HCT116 (cell line): ENCODE results near the gene ERLEC1. TPM values are rescaled to one million over a fixed set of nuclear protein-coding genes. Genes with fewer than 3 reads are reported as not detected.
"Not testable (repeated sequence)": the region's sequence is repeated elsewhere in the genome, so short reads cannot be mapped to it uniquely, and the experiment has no call there.

Experiments
- ATAC-seq: fragments of 200-7000 bp; cut with Tn5 transposase; 2 replicates; pipeline ENCODE4 v1.9.1; 2020; ENCODE audit warnings: mild to moderate bottlenecking, moderate library complexity
- BruUV-seq: library from RNA; stranded (reverse); fragments of 400-500 nt; replicated peaks from 2 replicates; lab custom pipeline; 2021; lab: Mats Ljungman, UMichigan
- CTCF ChIA-PET: fragments of 300-600 bp; sonication (Branson Sonifier 250); formaldehyde crosslinking; loops from one replicate; lab custom pipeline; 2021; ENCODE audit warnings: antibody characterized with exemption; lab: Charles Lee
- POLR2A ChIA-PET: fragments of 300-600, 350-600 bp; sonication (Branson Sonifier 250); formaldehyde crosslinking; loops from one replicate; lab custom pipeline; 2021; ENCODE audit warnings: antibody characterized with exemption; lab: Charles Lee
- RAD21 ChIA-PET, 2 experiments: fragments of 300-600 bp; sonication (Branson Sonifier 250); formaldehyde crosslinking; loops; one replicate each; lab custom pipeline; 2023; ENCODE audit warnings: low total read pairs in 2 of 2; ENCODE audit not compliant: uncharacterized antibody in 2 of 2, unreplicated experiment in 2 of 2, low non-redundant PET in 1 of 2; lab: Charles Lee
- DNase-seq: peaks from one replicate; pipeline ENCODE4 v3.0.0-alpha.2; 2010; ENCODE audit warnings: low read depth, low spot score
- H2AFZ ChIP-seq: fragments of 200-600 bp; shearing (Covaris generic), sonication (generic); 2 replicates; pipeline ENCODE4 v1.6.1; 2017; ENCODE audit warnings: low read depth, mixed run types, mixed read lengths, antibody characterized with exemption, low read length; ENCODE audit not compliant: poor library complexity, severe bottlenecking
- H3K27ac ChIP-seq: 2 replicates; pipeline ENCODE4 v1.5.1; 2012; ENCODE audit warnings: low read depth, low read length
- H3K27me3 ChIP-seq: fragments of 200-600 bp; sonication (generic); 2 replicates; pipeline ENCODE4 v1.6.1; 2016; ENCODE audit warnings: mixed run types, low read length, mixed read lengths; ENCODE audit not compliant: insufficient read depth
- H3K36me3 ChIP-seq, 2 experiments: fragments of 200-500 bp in 1 of 2; fragments of 200-600 bp in 1 of 2; sonication (Bioruptor generic) in 1 of 2; sonication (generic) in 1 of 2; 2 replicates each; pipeline versions ENCODE4 v1.5.1 to v1.6.1; 2014 to 2016; ENCODE audit warnings: low read length in 2 of 2, inconsistent platforms in 1 of 2, mixed read lengths in 1 of 2, mixed run types in 1 of 2; ENCODE audit not compliant: insufficient read depth in 2 of 2, control insufficient read depth in 1 of 2
- H3K4me1 ChIP-seq, 2 experiments: fragments of 200-600 bp in 1 of 2; sonication (generic) in 1 of 2; 2 replicates each; pipeline versions ENCODE4 v1.5.1 to v1.6.1; 2012 to 2017; ENCODE audit warnings: low read length in 2 of 2, inconsistent platforms in 1 of 2, mild to moderate bottlenecking in 1 of 2, mixed read lengths in 1 of 2, mixed run types in 1 of 2, moderate library complexity in 1 of 2; ENCODE audit not compliant: insufficient read depth in 2 of 2, control insufficient read depth in 1 of 2
- H3K4me2 ChIP-seq: fragments of 200-600 bp; sonication (generic); 2 replicates; pipeline ENCODE4 v1.6.1; 2017; ENCODE audit warnings: mixed run types, low read length, mixed read lengths
- H3K4me3 ChIP-seq, 2 experiments: fragments of 200-600 bp in 1 of 2; sonication (generic) in 1 of 2; replicated peaks in 1 of 2; 2 replicates each; pipeline ENCODE4 v1.5.1; 2011 to 2016; ENCODE audit warnings: low read length in 2 of 2, control low read depth in 1 of 2, low read depth in 1 of 2, mild to moderate bottlenecking in 1 of 2, mixed read lengths in 1 of 2, mixed run types in 1 of 2
- H3K79me2 ChIP-seq: fragments of 200-600 bp; sonication (generic); 2 replicates; pipeline ENCODE4 v1.6.1; 2017; ENCODE audit warnings: mild to moderate bottlenecking, mixed run types, low read length, moderate library complexity, mixed read lengths; ENCODE audit not compliant: insufficient read depth
- H3K9ac ChIP-seq: fragments of 200-600 bp; sonication (generic); 2 replicates; pipeline ENCODE4 v1.6.1; 2016; ENCODE audit warnings: low read length, mixed read lengths
- H3K9me2 ChIP-seq: fragments of 200-600 bp; sonication (generic), shearing (Covaris generic); 2 replicates; pipeline ENCODE4 v1.6.1; 2017; ENCODE audit warnings: mixed run types, mild to moderate bottlenecking, moderate library complexity; ENCODE audit not compliant: insufficient read depth
- H3K9me3 ChIP-seq, 2 experiments: fragments of 200-500 bp in 1 of 2; fragments of 200-600 bp in 1 of 2; sonication (Bioruptor generic) in 1 of 2; sonication (generic) in 1 of 2; 2 replicates each; pipeline ENCODE4 v1.6.1; 2014 to 2017; ENCODE audit warnings: low read length in 2 of 2, mixed read lengths in 2 of 2, inconsistent platforms in 1 of 2, low read depth in 1 of 2, mild to moderate bottlenecking in 1 of 2, mixed run types in 1 of 2, moderate library complexity in 1 of 2; ENCODE audit not compliant: control insufficient read depth in 1 of 2, insufficient read depth in 1 of 2
- H4K20me1 ChIP-seq: fragments of 200-600 bp; sonication (generic), shearing (Covaris generic); 2 replicates; pipeline ENCODE4 v1.6.1; 2017; ENCODE audit warnings: mixed run types, mild to moderate bottlenecking, moderate library complexity; ENCODE audit not compliant: insufficient read depth
- CBX3 ChIP-seq: IDR thresholded peaks from 2 replicates; pipeline ENCODE4 v1.6.1; 2012; ENCODE audit warnings: low read depth
- EZH2phosphoT487 ChIP-seq: fragments of 200-600 bp; IDR thresholded peaks from 2 replicates; pipeline ENCODE4 v1.6.1; 2018; ENCODE audit warnings: antibody characterized with exemption, borderline replicate concordance
- FOSL1 ChIP-seq: IDR thresholded peaks from 2 replicates; pipeline ENCODE4 v1.6.1; 2012; ENCODE audit warnings: low read depth
- RAD21 ChIP-seq: IDR thresholded peaks from 2 replicates; pipeline ENCODE4 v1.6.1; 2012; ENCODE audit warnings: low read depth, mild to moderate bottlenecking
- SRF ChIP-seq: IDR thresholded peaks from 2 replicates; pipeline ENCODE4 v1.6.1; 2012; ENCODE audit warnings: low read depth
- YY1 ChIP-seq: IDR thresholded peaks from 2 replicates; pipeline ENCODE4 v1.6.1; 2011; ENCODE audit warnings: low read length, low read depth, moderate library complexity, mild to moderate bottlenecking; ENCODE audit not compliant: insufficient replicate concordance; ENCODE audit errors: extremely low read depth
- ZBTB33 ChIP-seq: IDR thresholded peaks from 2 replicates; pipeline ENCODE4 v1.6.1; 2011; ENCODE audit warnings: mild to moderate bottlenecking, low read length, moderate library complexity; ENCODE audit not compliant: insufficient replicate concordance; ENCODE audit errors: extremely low read depth
- ZFX ChIP-seq: fragments of 450-650 bp; IDR thresholded peaks from 2 replicates; pipeline ENCODE4 v1.6.1; 2017
- ZNF274 ChIP-seq: fragments of 200-500 bp; sonication (Bioruptor generic); IDR thresholded peaks from 2 replicates; pipeline ENCODE4 v1.6.1; 2014; ENCODE audit warnings: mild to moderate bottlenecking, low read depth, low read length, inconsistent platforms
- intact Hi-C: fragments of 100-400 bp; cut with micrococcal nuclease; formaldehyde crosslinking; loops from 2 replicates; pipeline ENCODE4 v1.10.0; 2022
- total RNA-seq: library from RNA; stranded (reverse); gene quantifications from one replicate; pipeline ENCODE4 v1.2.1, GENCODE V29; 2021; ENCODE audit not compliant: unreplicated experiment
- TF ChIP-seq, protein P1 (sequence below), 3 experiments: fragments of 200-600 bp in 1 of 3; sonication (generic) in 1 of 3; IDR thresholded peaks in 2 of 3; conservative IDR thresholded peaks in 1 of 3; 2 replicates each; pipeline ENCODE4 v1.5.1; 2012 to 2017; ENCODE audit warnings: low read depth in 2 of 3, low read length in 2 of 3, antibody characterized with exemption in 1 of 3, borderline replicate concordance in 1 of 3, control low read depth in 1 of 3, mild to moderate bottlenecking in 1 of 3, mixed read lengths in 1 of 3, mixed run types in 1 of 3, moderate library complexity in 1 of 3; ENCODE audit not compliant: insufficient read depth in 1 of 3
- TF ChIP-seq, protein P2 (sequence below): IDR thresholded peaks from 2 replicates; pipeline ENCODE4 v1.6.1; 2012

Gene ERLEC1
- total RNA-seq, 1 experiment from 2014 or later, result 26.9 TPM

DNA sequence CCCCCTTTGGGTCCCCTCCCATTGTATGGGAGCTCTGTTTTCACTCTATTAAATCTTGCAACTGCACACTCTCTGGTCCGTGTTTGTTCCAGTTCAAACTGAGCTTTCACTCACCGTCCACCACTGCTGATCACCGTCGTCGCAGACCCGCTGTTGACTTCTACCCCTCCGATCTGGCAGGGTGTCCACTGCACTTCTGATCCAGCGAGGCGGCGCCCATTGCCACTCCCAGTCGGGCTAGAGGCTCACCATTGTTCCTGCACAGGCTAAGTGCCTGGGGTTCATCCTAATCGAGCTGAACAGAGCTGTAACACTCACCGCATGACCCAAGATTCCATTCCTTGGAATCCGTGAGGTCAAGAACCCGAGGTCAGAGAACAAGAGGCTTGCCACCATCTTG lies 30.2 kb upstream of the ERLEC1 start:
- H3K4me3 ChIP-seq, result no peak overlapping the region
- RAD21 ChIA-PET, result no interaction called here
- H3K9ac ChIP-seq, result no peak overlapping the region
- no peaks in the 10 kb centered on the region for H3K9me2 ChIP-seq
- no TSS peak for BruUV-seq
- intact Hi-C loops, result no loop called here
- TF ChIP-seq ZFX, result no peak
- TF ChIP-seq, protein P1, sequence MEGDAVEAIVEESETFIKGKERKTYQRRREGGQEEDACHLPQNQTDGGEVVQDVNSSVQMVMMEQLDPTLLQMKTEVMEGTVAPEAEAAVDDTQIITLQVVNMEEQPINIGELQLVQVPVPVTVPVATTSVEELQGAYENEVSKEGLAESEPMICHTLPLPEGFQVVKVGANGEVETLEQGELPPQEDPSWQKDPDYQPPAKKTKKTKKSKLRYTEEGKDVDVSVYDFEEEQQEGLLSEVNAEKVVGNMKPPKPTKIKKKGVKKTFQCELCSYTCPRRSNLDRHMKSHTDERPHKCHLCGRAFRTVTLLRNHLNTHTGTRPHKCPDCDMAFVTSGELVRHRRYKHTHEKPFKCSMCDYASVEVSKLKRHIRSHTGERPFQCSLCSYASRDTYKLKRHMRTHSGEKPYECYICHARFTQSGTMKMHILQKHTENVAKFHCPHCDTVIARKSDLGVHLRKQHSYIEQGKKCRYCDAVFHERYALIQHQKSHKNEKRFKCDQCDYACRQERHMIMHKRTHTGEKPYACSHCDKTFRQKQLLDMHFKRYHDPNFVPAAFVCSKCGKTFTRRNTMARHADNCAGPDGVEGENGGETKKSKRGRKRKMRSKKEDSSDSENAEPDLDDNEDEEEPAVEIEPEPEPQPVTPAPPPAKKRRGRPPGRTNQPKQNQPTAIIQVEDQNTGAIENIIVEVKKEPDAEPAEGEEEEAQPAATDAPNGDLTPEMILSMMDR (IDR thresholded peaks at IDR 0.05 in 2 of 3, conservative IDR thresholded peaks at IDR 0.05 in 1 of 3; ENCODE audit: borderline replicate concordance in 1 of 3, insufficient read depth in 1 of 3, low read depth in 2 of 3, low read length in 2 of 3), result no peak
- TF ChIP-seq SRF, result no peak
- TF ChIP-seq, protein P2, sequence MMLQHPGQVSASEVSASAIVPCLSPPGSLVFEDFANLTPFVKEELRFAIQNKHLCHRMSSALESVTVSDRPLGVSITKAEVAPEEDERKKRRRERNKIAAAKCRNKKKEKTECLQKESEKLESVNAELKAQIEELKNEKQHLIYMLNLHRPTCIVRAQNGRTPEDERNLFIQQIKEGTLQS, result no peak
- TF ChIP-seq CBX3, result no peak
- TF ChIP-seq FOSL1, result no peak
- TF ChIP-seq YY1, result no peak
- TF ChIP-seq ZBTB33, result no peak
- no peak for TF ChIP-seq RAD21
- TF ChIP-seq ZNF274, result no peak
- TF ChIP-seq EZH2phosphoT487, result no peak
- ATAC-seq (no peak), DNase-seq (no peak)
- H3K4me1 ChIP-seq, result peaks cover 0 to 8% of the 10 kb centered on the region in 2 experiments; a peak in 2 of 4 replicates
- CTCF ChIA-PET, result no interaction called here
- H3K9me3 ChIP-seq, result no peaks in the 10 kb centered on the region
- H3K27ac ChIP-seq, result no peak overlapping the region
- no peak overlapping the region for H3K4me2 ChIP-seq
- H3K27me3 ChIP-seq, result no peaks in the 10 kb centered on the region
- H3K79me2 ChIP-seq, result no peaks in the 10 kb centered on the region
- peaks cover 0 to 3% of the 10 kb centered on the region in 2 experiments; a peak in 1 of 4 replicates for H3K36me3 ChIP-seq
- H4K20me1 ChIP-seq, result no peaks in the 10 kb centered on the region
- no peak overlapping the region for H2AFZ ChIP-seq
- POLR2A ChIA-PET, result no interaction called here

DNA sequence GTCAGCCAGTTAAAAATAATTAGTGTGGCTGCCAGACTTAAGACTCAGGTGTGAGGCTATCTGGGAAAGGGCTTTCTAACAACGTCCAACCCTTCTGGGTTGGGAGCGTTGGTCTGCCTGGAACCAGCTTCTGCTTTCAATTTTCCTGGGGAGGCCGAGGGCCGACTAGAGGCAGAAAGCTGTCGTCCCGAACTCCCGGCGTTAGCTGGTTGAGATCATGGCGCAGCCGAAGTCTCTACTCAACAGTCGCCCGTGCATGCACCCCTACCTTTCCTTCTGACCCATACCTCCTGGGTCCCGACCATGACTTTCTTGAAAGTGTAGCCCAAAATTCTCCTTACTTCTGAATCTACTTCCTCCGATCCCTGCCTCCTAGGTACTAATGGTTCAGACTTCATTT lies 29.6 kb upstream of the ERLEC1 start:
- H3K4me3 ChIP-seq, RAD21 ChIA-PET, ATAC-seq, H3K4me2 ChIP-seq, POLR2A ChIA-PET, DNase-seq, H3K79me2 ChIP-seq, intact Hi-C loops, H3K27me3 ChIP-seq, H4K20me1 ChIP-seq, H3K36me3 ChIP-seq, H3K4me1 ChIP-seq, CTCF ChIA-PET, H3K9ac ChIP-seq, H3K27ac ChIP-seq, H3K9me2 ChIP-seq, BruUV-seq, H2AFZ ChIP-seq, H3K9me3 ChIP-seq: not testable (repeated sequence)
